HCT116 (cell line): ENCODE measurements around the gene YTHDC2. TPM values are rescaled to one million over a fixed set of nuclear protein-coding genes. Genes with fewer than 3 reads are reported as not detected.

Experiments used
- ATAC-seq: fragments of 200-7000 bp; cut with Tn5 transposase; 2 replicates; pipeline ENCODE4 v1.9.1; 2020; ENCODE audit warnings: mild to moderate bottlenecking, moderate library complexity
- BruUV-seq: library from RNA; stranded (reverse); fragments of 400-500 nt; replicated peaks from 2 replicates; lab custom pipeline; 2021; lab: Mats Ljungman, UMichigan
- CTCF ChIA-PET: fragments of 300-600 bp; sonication (Branson Sonifier 250); formaldehyde crosslinking; loops from one replicate; lab custom pipeline; 2021; ENCODE audit warnings: antibody characterized with exemption; lab: Charles Lee
- POLR2A ChIA-PET: fragments of 300-600, 350-600 bp; sonication (Branson Sonifier 250); formaldehyde crosslinking; loops from one replicate; lab custom pipeline; 2021; ENCODE audit warnings: antibody characterized with exemption; lab: Charles Lee
- RAD21 ChIA-PET, 2 experiments: fragments of 300-600 bp; sonication (Branson Sonifier 250); formaldehyde crosslinking; loops; one replicate each; lab custom pipeline; 2023; ENCODE audit warnings: low total read pairs in 2 of 2; ENCODE audit not compliant: uncharacterized antibody in 2 of 2, unreplicated experiment in 2 of 2, low non-redundant PET in 1 of 2; lab: Charles Lee
- DNase-seq: peaks from one replicate; pipeline ENCODE4 v3.0.0-alpha.2; 2010; ENCODE audit warnings: low read depth, low spot score
- H2AFZ ChIP-seq: fragments of 200-600 bp; shearing (Covaris generic), sonication (generic); 2 replicates; pipeline ENCODE4 v1.6.1; 2017; ENCODE audit warnings: low read depth, mixed run types, mixed read lengths, antibody characterized with exemption, low read length; ENCODE audit not compliant: poor library complexity, severe bottlenecking
- H3K27ac ChIP-seq: 2 replicates; pipeline ENCODE4 v1.5.1; 2012; ENCODE audit warnings: low read depth, low read length
- H3K27me3 ChIP-seq: fragments of 200-600 bp; sonication (generic); 2 replicates; pipeline ENCODE4 v1.6.1; 2016; ENCODE audit warnings: mixed run types, low read length, mixed read lengths; ENCODE audit not compliant: insufficient read depth
- H3K36me3 ChIP-seq, 2 experiments: fragments of 200-500 bp in 1 of 2; fragments of 200-600 bp in 1 of 2; sonication (Bioruptor generic) in 1 of 2; sonication (generic) in 1 of 2; 2 replicates each; pipeline versions ENCODE4 v1.5.1 to v1.6.1; 2014 to 2016; ENCODE audit warnings: low read length in 2 of 2, inconsistent platforms in 1 of 2, mixed read lengths in 1 of 2, mixed run types in 1 of 2; ENCODE audit not compliant: insufficient read depth in 2 of 2, control insufficient read depth in 1 of 2
- H3K4me1 ChIP-seq, 2 experiments: fragments of 200-600 bp in 1 of 2; sonication (generic) in 1 of 2; 2 replicates each; pipeline versions ENCODE4 v1.5.1 to v1.6.1; 2012 to 2017; ENCODE audit warnings: low read length in 2 of 2, inconsistent platforms in 1 of 2, mild to moderate bottlenecking in 1 of 2, mixed read lengths in 1 of 2, mixed run types in 1 of 2, moderate library complexity in 1 of 2; ENCODE audit not compliant: insufficient read depth in 2 of 2, control insufficient read depth in 1 of 2
- H3K4me2 ChIP-seq: fragments of 200-600 bp; sonication (generic); 2 replicates; pipeline ENCODE4 v1.6.1; 2017; ENCODE audit warnings: mixed run types, low read length, mixed read lengths
- H3K4me3 ChIP-seq, 2 experiments: fragments of 200-600 bp in 1 of 2; sonication (generic) in 1 of 2; replicated peaks in 1 of 2; 2 replicates each; pipeline ENCODE4 v1.5.1; 2011 to 2016; ENCODE audit warnings: low read length in 2 of 2, control low read depth in 1 of 2, low read depth in 1 of 2, mild to moderate bottlenecking in 1 of 2, mixed read lengths in 1 of 2, mixed run types in 1 of 2
- H3K79me2 ChIP-seq: fragments of 200-600 bp; sonication (generic); 2 replicates; pipeline ENCODE4 v1.6.1; 2017; ENCODE audit warnings: mild to moderate bottlenecking, mixed run types, low read length, moderate library complexity, mixed read lengths; ENCODE audit not compliant: insufficient read depth
- H3K9ac ChIP-seq: fragments of 200-600 bp; sonication (generic); 2 replicates; pipeline ENCODE4 v1.6.1; 2016; ENCODE audit warnings: low read length, mixed read lengths
- H3K9me2 ChIP-seq: fragments of 200-600 bp; sonication (generic), shearing (Covaris generic); 2 replicates; pipeline ENCODE4 v1.6.1; 2017; ENCODE audit warnings: mixed run types, mild to moderate bottlenecking, moderate library complexity; ENCODE audit not compliant: insufficient read depth
- H3K9me3 ChIP-seq, 2 experiments: fragments of 200-500 bp in 1 of 2; fragments of 200-600 bp in 1 of 2; sonication (Bioruptor generic) in 1 of 2; sonication (generic) in 1 of 2; 2 replicates each; pipeline ENCODE4 v1.6.1; 2014 to 2017; ENCODE audit warnings: low read length in 2 of 2, mixed read lengths in 2 of 2, inconsistent platforms in 1 of 2, low read depth in 1 of 2, mild to moderate bottlenecking in 1 of 2, mixed run types in 1 of 2, moderate library complexity in 1 of 2; ENCODE audit not compliant: control insufficient read depth in 1 of 2, insufficient read depth in 1 of 2
- H4K20me1 ChIP-seq: fragments of 200-600 bp; sonication (generic), shearing (Covaris generic); 2 replicates; pipeline ENCODE4 v1.6.1; 2017; ENCODE audit warnings: mixed run types, mild to moderate bottlenecking, moderate library complexity; ENCODE audit not compliant: insufficient read depth
- CEBPB ChIP-seq: IDR thresholded peaks from 2 replicates; pipeline ENCODE4 v1.6.1; 2012; ENCODE audit warnings: low read depth
- EGR1 ChIP-seq: IDR thresholded peaks from 2 replicates; pipeline ENCODE4 v1.6.1; 2012; ENCODE audit warnings: low read depth
- ELF1 ChIP-seq: IDR thresholded peaks from 2 replicates; pipeline ENCODE4 v1.6.1; 2012; ENCODE audit warnings: low read depth, borderline replicate concordance
- EZH2phosphoT487 ChIP-seq: fragments of 200-600 bp; IDR thresholded peaks from 2 replicates; pipeline ENCODE4 v1.6.1; 2018; ENCODE audit warnings: antibody characterized with exemption, borderline replicate concordance
- RAD21 ChIP-seq: IDR thresholded peaks from 2 replicates; pipeline ENCODE4 v1.6.1; 2012; ENCODE audit warnings: low read depth, mild to moderate bottlenecking
- SP1 ChIP-seq: IDR thresholded peaks from 2 replicates; pipeline ENCODE4 v1.6.1; 2012; ENCODE audit warnings: low read depth
- YY1 ChIP-seq: IDR thresholded peaks from 2 replicates; pipeline ENCODE4 v1.6.1; 2011; ENCODE audit warnings: low read length, low read depth, moderate library complexity, mild to moderate bottlenecking; ENCODE audit not compliant: insufficient replicate concordance; ENCODE audit errors: extremely low read depth
- ZBTB33 ChIP-seq: IDR thresholded peaks from 2 replicates; pipeline ENCODE4 v1.6.1; 2011; ENCODE audit warnings: mild to moderate bottlenecking, low read length, moderate library complexity; ENCODE audit not compliant: insufficient replicate concordance; ENCODE audit errors: extremely low read depth
- ZFX ChIP-seq: fragments of 450-650 bp; IDR thresholded peaks from 2 replicates; pipeline ENCODE4 v1.6.1; 2017
- ZNF274 ChIP-seq: fragments of 200-500 bp; sonication (Bioruptor generic); IDR thresholded peaks from 2 replicates; pipeline ENCODE4 v1.6.1; 2014; ENCODE audit warnings: mild to moderate bottlenecking, low read depth, low read length, inconsistent platforms
- intact Hi-C: fragments of 100-400 bp; cut with micrococcal nuclease; formaldehyde crosslinking; loops from 2 replicates; pipeline ENCODE4 v1.10.0; 2022
- total RNA-seq: library from RNA; stranded (reverse); gene quantifications from one replicate; pipeline ENCODE4 v1.2.1, GENCODE V29; 2021; ENCODE audit not compliant: unreplicated experiment
- TF ChIP-seq, protein P1 (sequence below): IDR thresholded peaks from 2 replicates; pipeline ENCODE4 v1.6.1; 2012

The YTHDC2 gene
- total RNA-seq, 1 experiment from 2014 or later, result 22.2 TPM

DNA sequence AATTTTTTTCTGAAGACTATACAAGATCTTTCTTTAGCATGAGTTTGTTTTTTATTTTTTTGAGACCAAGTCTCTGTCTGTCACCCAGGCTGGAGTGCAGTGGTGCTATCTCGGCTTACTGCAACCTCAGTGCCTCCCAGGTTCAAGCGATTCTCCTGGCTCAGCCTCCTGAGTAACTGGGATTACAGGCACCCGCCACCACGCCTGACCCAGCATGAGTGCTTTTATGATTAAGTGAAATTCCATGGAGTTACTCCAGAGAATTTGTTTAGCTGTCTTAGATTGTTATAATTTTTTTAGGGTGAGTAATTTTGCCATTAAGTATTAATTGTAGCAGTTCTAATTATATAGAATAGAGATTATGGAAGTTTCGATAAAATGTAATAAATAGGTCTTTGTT is 14.3 kb downstream of the YTHDC2 start:
- peaks cover 77% of the 10 kb centered on the region for H3K79me2 ChIP-seq
- ChIA-PET POLR2A (no interaction called here), CTCF (no interaction called here)

More for the DNA sequence above, 14.3 kb downstream of the YTHDC2 start:
- H3K4me2 ChIP-seq, result no peak overlapping the region
- no TSS peak for BruUV-seq
- H3K27me3 ChIP-seq, result no peaks in the 10 kb centered on the region
- ATAC-seq (no peak), DNase-seq (no peak)
- 0 out of 2 replicates have a peak, but pooled peaks cover under 1% of the 10 kb centered on the region for H4K20me1 ChIP-seq
- H3K4me3 ChIP-seq, result no peak overlapping the region
- H3K4me1 ChIP-seq, result no peaks in the 10 kb centered on the region
- intact Hi-C loops, result no loop called here
- H3K36me3 ChIP-seq, result peaks cover 0 to 6% of the 10 kb centered on the region in 2 experiments; a peak in 1 of 4 replicates
- no peak overlapping the region for H2AFZ ChIP-seq
- no peaks in the 10 kb centered on the region for H3K9me2 ChIP-seq
- no peaks in the 10 kb centered on the region for H3K9me3 ChIP-seq
- TF ChIP-seq ZNF274 (no peak), CEBPB (no peak), YY1 (no peak), ELF1 (no peak), SP1 (no peak), EGR1 (no peak), ZFX (no peak), EZH2phosphoT487 (no peak), ZBTB33 (no peak), RAD21 (no peak)
- TF ChIP-seq, protein P1, sequence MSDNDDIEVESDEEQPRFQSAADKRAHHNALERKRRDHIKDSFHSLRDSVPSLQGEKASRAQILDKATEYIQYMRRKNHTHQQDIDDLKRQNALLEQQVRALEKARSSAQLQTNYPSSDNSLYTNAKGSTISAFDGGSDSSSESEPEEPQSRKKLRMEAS, result no peak
- no peak overlapping the region for H3K9ac ChIP-seq
- H3K27ac ChIP-seq, result no peak overlapping the region
- RAD21 ChIA-PET, result no interaction called here
